Thoracic aorta (tissue), 2 donors: ENCODE measurements around the gene ALOX5. TPM values are rescaled to one million over a fixed set of nuclear protein-coding genes. Genes with fewer than 3 reads are reported as not detected.

ENCODE experiments used
- ATAC-seq: fragments of 150-250 bp; one replicate; pipeline ENCODE4 v1.8.0; 2017; ENCODE audit warnings: low read depth; ENCODE audit not compliant: insufficient number of reproducible peaks, low FRiP score
- DNase-seq: peaks from one replicate; pipeline ENCODE4 v3.0.0-alpha.2; 2020; ENCODE audit warnings: low spot score
- H3K27ac ChIP-seq, 2 donors: fragments of 200-600 bp; sonication (generic); 1 replicate in 1 of 2; 2 replicates in 1 of 2; pipeline ENCODE4 v1.5.1; 2016; ENCODE audit warnings: mild to moderate bottlenecking in 2 of 2, moderate library complexity in 2 of 2
- H3K27me3 ChIP-seq: fragments of 200-600 bp; sonication (generic); replicated peaks from 2 replicates; pipeline ENCODE4 v1.6.0; 2016; ENCODE audit warnings: mild to moderate bottlenecking; ENCODE audit not compliant: insufficient read depth
- H3K36me3 ChIP-seq: fragments of 200-600 bp; sonication (generic); one replicate; pipeline ENCODE4 v1.5.1; 2016
- H3K4me1 ChIP-seq, 2 donors: fragments of 200-600 bp; sonication (generic); 1 replicate in 1 of 2; 2 replicates in 1 of 2; pipeline versions ENCODE4 v1.5.1 to v1.6.0; 2016; ENCODE audit warnings: low read depth in 2 of 2, mild to moderate bottlenecking in 1 of 2; ENCODE audit not compliant: control insufficient read depth in 1 of 2
- H3K4me3 ChIP-seq: fragments of 200-600 bp; sonication (generic); 2 replicates; pipeline ENCODE4 v1.5.1; 2016; ENCODE audit warnings: mild to moderate bottlenecking
- H3K9me3 ChIP-seq: fragments of 200-600 bp; sonication (generic); 2 replicates; pipeline ENCODE4 v1.5.1; 2016
- total RNA-seq, 2 donors: library from RNA; depleted of rRNA; stranded (reverse); fragments of >200 nt; gene quantifications; one replicate each; pipeline versions ENCODE4 v1.1.0 to v1.2.3, GENCODE V29; 2016
- TF ChIP-seq, protein P1 (sequence below): fragments of 200-600 bp; sonication (generic); IDR thresholded peaks from one replicate; pipeline ENCODE4 v1.5.1; 2019; ENCODE audit warnings: antibody characterized with exemption

ALOX5 gene
- total RNA-seq, 2 donors from 2014 or later: 64.1 to 69.7 TPM

- TF ChIP-seq, protein P1, sequence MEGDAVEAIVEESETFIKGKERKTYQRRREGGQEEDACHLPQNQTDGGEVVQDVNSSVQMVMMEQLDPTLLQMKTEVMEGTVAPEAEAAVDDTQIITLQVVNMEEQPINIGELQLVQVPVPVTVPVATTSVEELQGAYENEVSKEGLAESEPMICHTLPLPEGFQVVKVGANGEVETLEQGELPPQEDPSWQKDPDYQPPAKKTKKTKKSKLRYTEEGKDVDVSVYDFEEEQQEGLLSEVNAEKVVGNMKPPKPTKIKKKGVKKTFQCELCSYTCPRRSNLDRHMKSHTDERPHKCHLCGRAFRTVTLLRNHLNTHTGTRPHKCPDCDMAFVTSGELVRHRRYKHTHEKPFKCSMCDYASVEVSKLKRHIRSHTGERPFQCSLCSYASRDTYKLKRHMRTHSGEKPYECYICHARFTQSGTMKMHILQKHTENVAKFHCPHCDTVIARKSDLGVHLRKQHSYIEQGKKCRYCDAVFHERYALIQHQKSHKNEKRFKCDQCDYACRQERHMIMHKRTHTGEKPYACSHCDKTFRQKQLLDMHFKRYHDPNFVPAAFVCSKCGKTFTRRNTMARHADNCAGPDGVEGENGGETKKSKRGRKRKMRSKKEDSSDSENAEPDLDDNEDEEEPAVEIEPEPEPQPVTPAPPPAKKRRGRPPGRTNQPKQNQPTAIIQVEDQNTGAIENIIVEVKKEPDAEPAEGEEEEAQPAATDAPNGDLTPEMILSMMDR: no peak
- no peaks in the 10 kb centered on the region for H3K9me3 ChIP-seq
- peaks cover 10% of the 10 kb centered on the region for H3K36me3 ChIP-seq
- H3K27me3 ChIP-seq: no peaks in the 10 kb centered on the region
- H3K4me3 ChIP-seq: no peak overlapping the region
- DNase-seq: no peak
- H3K27ac ChIP-seq: no peak overlapping the region
- no peak for ATAC-seq
- H3K4me1 ChIP-seq: no peaks in the 10 kb centered on the region
Measured at GRCh38 chr10:45452743-45453452, 78.9 kb downstream of the ALOX5 start.

GRCh38 chr10:45453639-45454255 lies 79.7 kb downstream of the ALOX5 start:
- Histone ChIP-seq H3K27me3 (no peaks in the 10 kb centered on the region), H3K4me1 (no peaks in the 10 kb centered on the region), H3K4me3 (no peak overlapping the region), H3K9me3 (no peaks in the 10 kb centered on the region), H3K36me3 (peaks cover 10% of the 10 kb centered on the region), H3K27ac (no peak overlapping the region)
- DNase-seq (no peak), ATAC-seq (no peak)
- TF ChIP-seq, protein P1: no peak

GRCh38 chr10:45454262-45454661 lies 80.2 kb downstream of the ALOX5 start:
- Histone ChIP-seq H3K4me3 (no peak overlapping the region), H3K27me3 (no peaks in the 10 kb centered on the region), H3K9me3 (no peaks in the 10 kb centered on the region), H3K36me3 (peaks cover 10% of the 10 kb centered on the region), H3K27ac (no peak overlapping the region), H3K4me1 (no peaks in the 10 kb centered on the region)
- TF ChIP-seq, protein P1: no peak
- ATAC-seq (no peak), DNase-seq (no peak)

- TF ChIP-seq, protein P1: no peak
- H3K4me3 ChIP-seq: no peak overlapping the region
- ATAC-seq (no peak), DNase-seq (no peak)
- peaks cover 10% of the 10 kb centered on the region for H3K36me3 ChIP-seq
- no peaks in the 10 kb centered on the region for H3K4me1 ChIP-seq
- no peaks in the 10 kb centered on the region for H3K9me3 ChIP-seq
- H3K27ac ChIP-seq: no peak overlapping the region
- no peaks in the 10 kb centered on the region for H3K27me3 ChIP-seq
Measured at GRCh38 chr10:45454859-45455258, 80.8 kb downstream of the ALOX5 start.

DNA sequence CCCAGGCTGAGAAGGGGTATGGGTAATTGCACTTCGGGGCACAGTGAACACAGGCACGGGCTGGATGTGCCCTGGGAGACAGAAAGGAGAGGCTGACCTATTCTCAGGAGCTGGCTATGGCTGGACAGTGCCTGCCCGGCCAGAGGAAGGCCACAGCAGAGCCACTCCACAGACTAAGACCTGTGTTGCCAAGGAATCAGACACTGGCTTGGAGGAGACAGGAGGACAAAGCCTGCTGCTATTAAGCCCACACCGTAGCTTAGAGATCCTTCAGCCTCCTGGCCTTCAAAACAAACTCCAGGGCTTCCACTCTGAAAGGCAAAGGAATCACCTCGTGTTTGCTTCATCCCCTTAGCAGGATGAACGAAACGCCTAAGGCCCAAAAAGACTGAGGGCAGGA lies 82.2 kb downstream of the ALOX5 start:
- ATAC-seq: no peak
- H3K9me3 ChIP-seq: no peaks in the 10 kb centered on the region
- H3K4me3 ChIP-seq: no peak overlapping the region
- no peaks in the 10 kb centered on the region for H3K4me1 ChIP-seq
- H3K27ac ChIP-seq: no peak overlapping the region
- TF ChIP-seq, protein P1: no peak
- DNase-seq: no peak
- no peaks in the 10 kb centered on the region for H3K27me3 ChIP-seq
- H3K36me3 ChIP-seq: peaks cover 13% of the 10 kb centered on the region
